Right lung (tissue), 10 donors: Measurements from ENCODE around the gene STRIP1. TPM values are rescaled to one million over a fixed set of nuclear protein-coding genes. Genes with fewer than 3 reads are reported as not detected.

Experiments
- DNase-seq, 2 donors: peaks; one replicate each; pipeline ENCODE4 v3.0.0-alpha.2; 2013
- long read RNA-seq, 8 donors: transcript quantifications; one replicate each; lab custom pipeline, GENCODE V29; 2026
- polyA plus RNA-seq, 5 donors: library from polyadenylated mRNA; unstranded; fragments of 120-200 nt; gene quantifications; one replicate each; pipeline versions ENCODE4 v1.2.1 to v1.2.3, GENCODE V29; 2013; ENCODE audit warnings: inconsistent platforms in 1 of 5, low replicate concordance in 1 of 5; ENCODE audit not compliant: insufficient read length in 5 of 5, insufficient read depth in 1 of 5

The STRIP1 gene, protein sequence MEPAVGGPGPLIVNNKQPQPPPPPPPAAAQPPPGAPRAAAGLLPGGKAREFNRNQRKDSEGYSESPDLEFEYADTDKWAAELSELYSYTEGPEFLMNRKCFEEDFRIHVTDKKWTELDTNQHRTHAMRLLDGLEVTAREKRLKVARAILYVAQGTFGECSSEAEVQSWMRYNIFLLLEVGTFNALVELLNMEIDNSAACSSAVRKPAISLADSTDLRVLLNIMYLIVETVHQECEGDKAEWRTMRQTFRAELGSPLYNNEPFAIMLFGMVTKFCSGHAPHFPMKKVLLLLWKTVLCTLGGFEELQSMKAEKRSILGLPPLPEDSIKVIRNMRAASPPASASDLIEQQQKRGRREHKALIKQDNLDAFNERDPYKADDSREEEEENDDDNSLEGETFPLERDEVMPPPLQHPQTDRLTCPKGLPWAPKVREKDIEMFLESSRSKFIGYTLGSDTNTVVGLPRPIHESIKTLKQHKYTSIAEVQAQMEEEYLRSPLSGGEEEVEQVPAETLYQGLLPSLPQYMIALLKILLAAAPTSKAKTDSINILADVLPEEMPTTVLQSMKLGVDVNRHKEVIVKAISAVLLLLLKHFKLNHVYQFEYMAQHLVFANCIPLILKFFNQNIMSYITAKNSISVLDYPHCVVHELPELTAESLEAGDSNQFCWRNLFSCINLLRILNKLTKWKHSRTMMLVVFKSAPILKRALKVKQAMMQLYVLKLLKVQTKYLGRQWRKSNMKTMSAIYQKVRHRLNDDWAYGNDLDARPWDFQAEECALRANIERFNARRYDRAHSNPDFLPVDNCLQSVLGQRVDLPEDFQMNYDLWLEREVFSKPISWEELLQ
- 10 to 100 TPM; 44.6 to 55.4 (median 50.5) TPM for polyA plus RNA-seq
- long read RNA-seq, donor 1, partial matches to known transcripts: 5 of 5 reads
- long read RNA-seq, donor 1, other reads (novel, unspliced or antisense): 0 of 5 reads
- long read RNA-seq, donor 2, partial matches to known transcripts: 0 of 4 reads
- long read RNA-seq, donor 2, other reads (novel, unspliced or antisense): 0 of 4 reads
- long read RNA-seq, donor 3, partial matches to known transcripts: 12 of 14 reads
- long read RNA-seq, donor 3, other reads (novel, unspliced or antisense): 0 of 14 reads
- long read RNA-seq, donor 4, partial matches to known transcripts: 0 of 3 reads
- long read RNA-seq, donor 4, other reads (novel, unspliced or antisense): 0 of 3 reads
- long read RNA-seq, donor 5, partial matches to known transcripts: 7 of 9 reads
- long read RNA-seq, donor 5, other reads (novel, unspliced or antisense): 0 of 9 reads
- long read RNA-seq, donor 6, partial matches to known transcripts: 6 of 13 reads
- long read RNA-seq, donor 6, other reads (novel, unspliced or antisense): 0 of 13 reads
- long read RNA-seq, donor 7, transcript STRIP1-201 (21 exons, 3,265 nt): major isoform, 5 of 15 reads
- long read RNA-seq, donor 7, partial matches to known transcripts: 10 of 15 reads
- long read RNA-seq, donor 7, other reads (novel, unspliced or antisense): 0 of 15 reads
- long read RNA-seq, donor 8: 0 reads

GRCh38 chr1:110034451-110035235 is at the start of gene STRIP1:
Gene STRIP1 (plus strand): TSS chr1:110034624. CDS start chr1:110034638, 14 bp downstream.
- peak; percentile 93 to 94 for DNase-seq

- peak; percentile 45 to 61 for DNase-seq
Measured at GRCh38 chr1:109985247-109986053, 49.0 kb upstream of the STRIP1 start.

- DNase-seq: no peak
Measured at GRCh38 chr1:109986054-109986444, 48.4 kb upstream of the STRIP1 start.

DNA sequence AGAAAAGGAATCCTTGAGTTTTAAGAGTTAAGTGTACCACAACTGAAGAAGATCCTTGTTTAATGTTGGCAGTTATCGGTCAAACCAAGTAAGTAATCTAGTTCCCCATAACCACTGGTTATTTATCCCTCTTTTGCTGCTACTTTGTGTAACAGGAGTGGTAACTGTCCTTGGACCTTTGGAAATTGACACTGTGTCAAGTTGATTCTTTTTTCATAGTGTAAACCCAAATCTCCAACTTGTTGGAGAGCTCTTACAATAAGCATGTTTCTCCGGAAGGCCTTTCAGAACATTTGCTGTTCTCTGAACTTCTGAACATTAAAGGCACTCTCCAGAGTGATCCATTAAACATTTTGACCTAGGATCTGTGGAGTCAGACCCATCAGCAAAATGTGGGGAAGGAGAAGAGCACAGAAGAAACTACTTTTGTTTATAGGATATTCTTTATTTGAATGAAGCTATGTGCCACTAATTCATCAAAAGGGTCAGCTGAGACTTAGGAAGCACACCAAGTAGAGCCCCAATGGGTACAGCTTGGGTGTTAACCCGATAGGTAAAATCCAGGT is 46.0 kb upstream of the STRIP1 start:
- no peak for DNase-seq

GRCh38 chr1:109989506-109990301 is 44.7 kb upstream of the STRIP1 start:
- DNase-seq: no peak

GRCh38 chr1:109990302-109990653 is 44.1 kb upstream of the STRIP1 start:
- DNase-seq: no peak

DNA sequence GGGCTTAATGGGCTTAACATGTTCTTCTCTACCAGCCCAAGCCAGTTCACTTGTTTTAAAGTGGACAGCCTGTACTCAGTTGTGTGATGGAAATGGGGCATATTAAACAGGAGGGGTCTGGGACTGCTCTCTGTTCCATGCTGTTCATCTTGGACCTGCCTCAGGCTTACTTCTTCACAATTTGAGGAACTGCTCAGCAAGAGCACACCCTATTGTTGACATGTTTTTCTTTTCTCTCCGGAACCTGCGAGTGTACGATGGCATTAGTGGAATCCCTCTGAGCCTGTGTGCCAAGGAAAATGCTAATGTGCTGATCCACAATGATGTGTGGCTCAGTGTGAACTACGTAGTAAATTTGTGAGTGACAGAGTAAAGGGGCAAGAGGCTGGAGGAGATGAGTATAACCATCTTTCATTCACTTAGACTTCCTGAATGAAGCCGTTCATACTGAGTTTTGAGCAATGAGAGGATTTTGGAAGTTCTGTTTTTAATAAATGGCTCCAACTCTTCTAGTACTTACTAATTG is 43.0 kb upstream of the STRIP1 start:
- DNase-seq: no peak

- peak; percentile 36 to 53 for DNase-seq
Measured at GRCh38 chr1:109993885-109994284, 40.5 kb upstream of the STRIP1 start.

- no peak for DNase-seq
Measured at GRCh38 chr1:109994654-109995053, 39.8 kb upstream of the STRIP1 start.

GRCh38 chr1:109995536-109995935 is 38.9 kb upstream of the STRIP1 start:
- no peak for DNase-seq

GRCh38 chr1:109996476-109996875 is 37.9 kb upstream of the STRIP1 start:
- DNase-seq: no peak

DNA sequence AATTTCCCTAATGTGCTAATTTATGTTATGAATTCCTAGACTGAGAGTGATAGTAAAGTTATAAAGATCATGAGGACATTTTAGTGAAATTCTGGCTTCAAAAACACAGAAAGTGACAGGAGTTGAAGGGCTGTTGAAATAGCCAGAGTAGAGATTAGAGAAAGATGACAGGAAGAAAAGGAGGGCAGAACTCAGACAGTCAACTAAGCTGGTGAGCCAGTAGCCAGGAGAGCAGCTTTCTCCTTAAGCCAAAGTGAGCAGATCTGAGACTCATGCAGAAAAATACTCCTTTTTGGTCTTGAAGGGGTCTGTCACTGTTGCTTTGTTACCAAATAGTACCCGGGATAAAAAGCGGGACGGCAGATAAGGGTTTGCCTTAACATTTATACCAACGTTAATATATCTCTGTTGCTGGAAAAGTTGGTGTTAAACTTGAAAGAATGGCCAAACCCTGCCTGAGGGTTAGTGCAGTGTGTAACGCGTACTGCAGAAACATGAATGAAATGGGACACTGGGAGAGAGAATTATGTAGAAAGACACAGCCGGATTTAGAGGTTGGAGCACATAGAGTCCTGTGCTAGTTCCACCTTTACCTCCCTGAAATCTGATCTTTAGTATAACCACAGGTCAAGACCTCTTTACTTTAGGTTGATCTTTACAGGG is 37.1 kb upstream of the STRIP1 start:
- no peak for DNase-seq

- no peak for DNase-seq
Measured at GRCh38 chr1:109997867-109998229, 36.6 kb upstream of the STRIP1 start.

DNA sequence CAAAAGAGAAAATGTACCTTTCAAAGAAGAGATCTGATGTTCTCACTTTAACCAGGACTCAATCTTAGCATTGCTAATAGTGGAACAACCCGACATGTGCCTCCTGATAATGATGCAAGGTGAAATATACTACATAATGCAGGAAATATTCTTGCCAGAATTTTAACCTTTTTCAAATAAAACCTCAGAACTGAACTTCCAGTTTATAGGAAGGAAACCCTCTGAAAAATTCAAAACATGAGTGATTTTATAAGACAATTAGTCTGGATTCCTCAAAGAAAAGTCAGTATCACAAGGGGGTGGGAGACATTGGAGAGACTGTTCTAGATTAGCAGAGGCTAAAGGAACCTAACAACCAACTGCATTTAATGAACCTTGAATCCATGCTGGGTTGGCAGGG is 31.7 kb upstream of the STRIP1 start:
- no peak for DNase-seq

GRCh38 chr1:110003747-110004428 is 30.5 kb upstream of the STRIP1 start:
- peak; percentile 58 to 65 for DNase-seq

GRCh38 chr1:110004583-110004982 is 29.8 kb upstream of the STRIP1 start:
- no peak for DNase-seq

DNA sequence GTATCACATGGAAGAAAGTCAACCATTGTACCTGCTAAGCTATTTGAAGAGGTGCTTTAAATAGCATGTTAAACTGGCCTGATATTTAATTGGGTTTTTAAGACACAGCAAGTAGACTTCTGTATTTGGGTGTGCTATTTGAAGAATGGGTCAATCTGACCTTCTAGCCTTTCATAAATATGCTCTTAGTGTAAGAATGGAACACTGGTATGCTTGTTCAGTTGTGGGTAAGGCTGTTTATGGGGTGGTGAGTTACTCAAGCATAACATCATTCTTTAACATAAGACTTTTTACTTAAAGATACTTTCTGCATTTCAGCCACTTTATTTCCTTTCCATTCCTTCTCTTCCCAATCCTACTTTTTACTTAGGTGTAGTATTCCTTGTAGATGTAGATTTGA is 28.5 kb upstream of the STRIP1 start:
- no peak for DNase-seq
